Activated naive CD8-positive, alpha-beta T cell (primary cell): ENCODE measurements around the gene MICALL2.

Experiments
- H3K27ac Mint-ChIP-seq: one replicate; pipeline ENCODE4 v1.8.0; 2021; ENCODE audit warnings: mixed read lengths
- H3K27me3 Mint-ChIP-seq: one replicate; pipeline ENCODE4 v1.8.0; 2021; ENCODE audit warnings: mixed read lengths
- H3K36me3 Mint-ChIP-seq: one replicate; pipeline ENCODE4 v1.8.0; 2021; ENCODE audit warnings: mixed read lengths
- H3K4me1 Mint-ChIP-seq: one replicate; pipeline ENCODE4 v1.8.0; 2021; ENCODE audit warnings: low read depth, mixed read lengths
- H3K4me3 Mint-ChIP-seq: one replicate; pipeline ENCODE4 v1.8.0; 2021; ENCODE audit warnings: mild to moderate bottlenecking, mixed read lengths
- H3K9me3 Mint-ChIP-seq: one replicate; pipeline ENCODE4 v1.8.0; 2021; ENCODE audit warnings: low read depth, mixed read lengths

The MICALL2 gene

DNA sequence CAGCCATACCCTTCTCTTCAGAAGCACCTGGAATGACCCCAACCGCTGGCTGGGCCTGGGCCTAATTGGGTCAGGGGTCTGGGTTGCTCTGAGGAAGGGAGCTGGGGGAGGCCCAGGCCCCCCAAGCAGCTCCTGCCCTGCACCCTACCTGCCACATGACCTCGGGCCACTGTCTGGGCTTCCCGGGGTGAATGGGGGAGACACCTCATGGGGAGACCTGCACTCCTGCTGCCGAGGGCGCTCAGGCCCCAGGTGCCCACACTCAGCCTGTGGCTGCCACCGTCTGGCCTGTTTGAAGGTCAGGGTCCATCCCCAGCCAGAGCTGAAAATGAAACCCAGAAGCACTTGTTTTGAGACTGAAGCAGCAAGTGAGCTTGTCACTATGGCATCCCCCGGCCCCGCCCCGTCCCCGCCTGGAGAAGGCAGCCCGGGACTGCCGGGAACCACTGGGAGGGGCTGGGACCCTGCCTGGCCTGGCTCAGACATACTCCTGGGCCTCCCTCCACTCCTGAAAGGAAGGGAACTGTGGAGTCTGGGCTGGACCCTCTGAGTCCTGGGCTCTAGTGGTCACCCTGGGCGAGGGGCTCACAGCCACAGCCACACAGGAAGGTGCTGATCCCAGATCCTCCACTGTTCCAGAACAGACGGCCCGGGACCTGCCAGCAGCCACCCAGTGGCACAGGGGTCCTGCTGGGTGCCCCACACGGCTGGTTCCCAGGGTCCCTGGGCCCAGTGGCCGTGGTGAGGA lies 7.4 kb upstream of the MICALL2 start:
- Mint-ChIP-seq H3K9me3 (no peaks in the 10 kb centered on the region), H3K27me3 (no peaks in the 10 kb centered on the region), H3K36me3 (no peaks in the 10 kb centered on the region), H3K4me3 (no peak overlapping the region), H3K27ac (no peak overlapping the region), H3K4me1 (peaks cover 4% of the 10 kb centered on the region)

DNA sequence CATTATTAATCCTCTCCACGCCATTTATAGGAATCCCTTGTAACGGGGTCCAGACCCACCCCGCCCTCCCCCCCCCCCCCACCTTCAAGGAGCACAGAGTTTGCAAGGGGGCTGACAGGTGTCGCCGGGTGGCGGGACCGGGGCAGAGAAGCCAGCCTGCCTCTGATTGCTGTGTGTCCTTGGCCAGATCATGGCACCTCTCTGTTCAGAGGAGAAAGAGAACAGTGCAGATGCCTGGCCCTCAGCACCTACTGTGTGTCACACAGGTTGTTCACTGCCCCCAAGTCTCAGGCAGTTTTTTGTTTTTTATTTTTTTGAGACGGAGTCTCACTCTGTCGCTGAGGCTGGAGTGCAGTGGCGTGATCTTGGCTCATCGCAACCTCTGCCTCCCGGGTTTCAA lies 5.4 kb upstream of the MICALL2 start:
- Mint-ChIP-seq H3K4me3 (no peak overlapping the region), H3K27ac (no peak overlapping the region), H3K9me3 (no peaks in the 10 kb centered on the region), H3K36me3 (no peaks in the 10 kb centered on the region), H3K27me3 (no peaks in the 10 kb centered on the region), H3K4me1 (peaks cover 12% of the 10 kb centered on the region)

DNA sequence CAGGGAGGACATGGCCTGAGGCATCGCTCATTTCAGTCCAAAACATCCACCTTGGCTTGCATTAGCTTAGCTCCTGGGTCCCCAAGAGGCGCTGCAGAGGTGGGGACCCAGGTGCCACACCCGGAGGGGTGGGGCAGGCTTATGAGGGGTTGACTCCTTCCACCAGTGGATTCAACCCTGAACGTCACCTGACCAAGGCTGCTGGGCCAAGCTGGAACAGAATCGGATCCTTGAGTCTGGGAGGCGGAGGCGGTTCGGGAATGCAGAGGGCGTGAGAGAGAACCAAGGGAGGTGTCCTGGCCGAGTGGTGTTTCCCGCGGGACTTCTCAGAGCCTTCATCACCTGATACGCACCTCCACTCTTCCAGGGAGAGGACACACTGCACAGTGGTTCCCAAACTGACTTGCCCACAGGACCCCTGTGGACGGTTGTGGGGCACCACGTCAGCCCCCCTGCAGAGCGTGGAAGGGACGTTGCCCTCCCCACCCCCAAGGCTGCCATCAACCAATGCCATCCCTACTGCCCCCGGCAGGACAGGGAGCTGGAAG lies 4.5 kb upstream of the MICALL2 start:
- Mint-ChIP-seq H3K4me3 (no peak overlapping the region), H3K4me1 (peaks cover 12% of the 10 kb centered on the region), H3K27ac (no peak overlapping the region), H3K27me3 (no peaks in the 10 kb centered on the region), H3K9me3 (no peaks in the 10 kb centered on the region), H3K36me3 (no peaks in the 10 kb centered on the region)

DNA sequence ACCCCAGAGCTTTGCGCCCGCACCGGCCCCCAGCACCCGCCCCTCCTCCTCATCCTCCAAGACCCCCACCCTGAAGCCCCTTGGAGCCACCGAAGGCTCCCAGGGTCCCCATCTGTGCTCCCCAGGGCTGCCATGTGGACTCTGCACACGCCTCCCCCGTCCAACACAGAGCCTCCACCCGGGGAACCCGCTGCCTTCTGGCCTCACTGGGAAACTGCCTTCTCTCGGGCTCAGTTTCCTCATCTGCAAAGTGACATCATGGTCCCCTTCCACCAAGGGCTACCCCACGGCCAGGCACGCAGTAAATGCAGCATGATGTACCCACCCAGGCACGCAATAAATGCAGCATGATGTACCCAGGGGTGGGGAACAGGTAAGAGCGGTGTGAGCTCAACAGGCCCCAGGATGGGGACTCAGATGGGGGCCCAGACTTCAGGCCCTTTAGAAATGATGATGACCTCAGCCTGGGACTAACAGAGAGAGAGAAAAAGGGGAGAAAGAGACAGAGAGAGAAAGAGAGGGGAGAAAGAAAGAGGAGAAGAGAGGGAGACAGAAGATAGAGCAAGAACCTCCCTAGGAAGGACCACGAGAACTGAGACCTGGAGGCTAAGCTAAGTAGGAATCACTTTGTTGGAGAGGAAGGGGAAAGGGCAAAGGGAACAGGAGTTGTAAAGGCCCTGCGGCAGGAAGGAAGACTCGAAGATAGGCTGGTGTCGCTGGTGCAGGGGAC lies 2.5 kb upstream of the MICALL2 start:
- H3K27ac Mint-ChIP-seq: peak overlapping the region; percentile 41
- H3K27me3 Mint-ChIP-seq: no peaks in the 10 kb centered on the region
- H3K4me1 Mint-ChIP-seq: peaks cover 17% of the 10 kb centered on the region
- H3K36me3 Mint-ChIP-seq: no peaks in the 10 kb centered on the region
- no peaks in the 10 kb centered on the region for H3K9me3 Mint-ChIP-seq
- H3K4me3 Mint-ChIP-seq: peak overlapping the region; percentile 20

DNA sequence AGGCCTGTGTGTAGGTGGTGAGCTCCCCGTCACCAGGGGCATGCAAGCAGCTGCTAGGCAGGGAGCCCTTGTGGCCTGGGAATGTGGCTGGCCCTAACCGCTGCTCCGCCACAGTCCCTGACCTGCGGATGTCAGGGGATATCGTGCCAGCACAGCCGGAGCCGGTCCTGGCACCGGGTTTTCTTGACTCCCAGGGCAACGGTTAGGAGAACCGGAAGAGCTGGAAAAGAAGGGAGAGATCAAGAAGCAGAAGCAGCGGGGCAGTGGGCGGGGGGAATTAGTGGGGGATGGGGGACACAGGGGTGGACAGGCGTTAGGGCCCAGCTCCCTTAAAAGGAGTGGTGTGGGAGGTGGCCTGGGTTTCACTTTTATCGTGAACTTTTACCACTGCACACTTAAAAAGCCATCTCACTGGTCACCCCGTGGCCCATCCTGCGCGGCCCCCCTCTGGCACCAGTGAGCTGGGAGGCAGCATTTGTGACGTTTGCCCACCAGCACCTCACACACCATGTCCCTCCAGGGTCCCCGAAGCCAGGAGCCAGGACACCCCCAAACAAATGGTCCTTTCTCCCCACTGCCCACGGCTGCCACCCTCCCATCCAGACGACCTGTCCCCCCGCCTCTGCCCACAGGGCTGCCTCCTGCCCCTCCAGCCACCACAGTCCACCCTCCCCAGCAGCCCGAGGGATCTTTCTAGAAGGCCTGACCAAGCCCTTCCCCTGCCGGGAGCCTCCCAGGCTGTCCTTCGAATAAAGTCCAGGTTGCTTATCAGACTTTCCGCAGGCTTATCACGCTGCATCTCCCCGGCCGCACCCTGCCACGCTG lies 1.8 kb upstream of the MICALL2 start:
- no peaks in the 10 kb centered on the region for H3K9me3 Mint-ChIP-seq
- no peaks in the 10 kb centered on the region for H3K36me3 Mint-ChIP-seq
- H3K4me3 Mint-ChIP-seq: no peak overlapping the region
- peaks cover 17% of the 10 kb centered on the region for H3K4me1 Mint-ChIP-seq
- H3K27me3 Mint-ChIP-seq: no peaks in the 10 kb centered on the region
- H3K27ac Mint-ChIP-seq: no peak overlapping the region

DNA sequence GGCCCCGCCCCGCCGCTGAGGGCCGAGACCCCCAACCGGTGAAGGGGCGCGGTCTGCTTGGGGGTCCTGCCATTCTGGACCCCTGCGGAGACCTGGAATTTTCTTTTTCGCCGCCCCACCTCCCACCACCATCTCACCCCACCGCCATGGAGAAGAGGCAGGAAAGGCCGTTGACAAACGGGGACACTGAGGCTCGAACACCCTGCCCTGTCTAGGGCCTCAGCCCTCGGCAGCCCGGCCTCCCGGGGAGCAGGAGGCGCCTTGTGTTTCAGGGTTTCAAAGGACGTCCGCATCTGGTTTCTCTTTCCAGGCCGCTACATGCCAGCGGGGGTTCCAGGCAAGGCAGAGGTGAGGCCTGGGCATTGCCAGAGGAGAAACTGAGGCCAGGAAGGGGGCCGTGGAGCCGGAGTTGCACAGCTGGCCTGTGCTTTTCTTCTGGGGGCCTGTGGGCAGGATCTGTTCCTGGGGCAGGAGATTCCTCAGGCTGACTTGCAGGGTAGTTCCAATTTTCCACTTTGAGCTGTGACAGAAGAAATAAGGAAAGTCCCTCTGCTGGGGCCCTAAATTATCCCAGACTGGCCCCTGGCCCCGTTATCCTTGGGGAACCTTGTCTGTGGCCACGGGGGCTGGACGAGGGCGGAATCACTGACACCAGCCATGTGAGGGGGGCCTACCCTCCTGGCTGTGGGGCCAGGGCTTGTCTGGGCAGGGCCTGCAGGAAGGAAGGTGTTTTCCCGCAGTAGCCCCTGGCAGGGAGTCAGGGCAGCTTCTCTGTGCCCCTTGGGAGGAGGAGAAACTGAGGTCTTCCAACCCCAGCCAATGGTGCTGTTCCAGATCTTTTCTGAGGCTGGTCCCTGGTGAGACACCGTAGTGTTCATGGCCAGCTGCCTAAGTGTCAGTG lies 900 bp upstream of the MICALL2 start:
- H3K27ac Mint-ChIP-seq: no peak overlapping the region
- no peaks in the 10 kb centered on the region for H3K9me3 Mint-ChIP-seq
- peaks cover 17% of the 10 kb centered on the region for H3K4me1 Mint-ChIP-seq
- no peaks in the 10 kb centered on the region for H3K27me3 Mint-ChIP-seq
- peak overlapping the region; percentile 63 for H3K4me3 Mint-ChIP-seq
- H3K36me3 Mint-ChIP-seq: no peaks in the 10 kb centered on the region

DNA sequence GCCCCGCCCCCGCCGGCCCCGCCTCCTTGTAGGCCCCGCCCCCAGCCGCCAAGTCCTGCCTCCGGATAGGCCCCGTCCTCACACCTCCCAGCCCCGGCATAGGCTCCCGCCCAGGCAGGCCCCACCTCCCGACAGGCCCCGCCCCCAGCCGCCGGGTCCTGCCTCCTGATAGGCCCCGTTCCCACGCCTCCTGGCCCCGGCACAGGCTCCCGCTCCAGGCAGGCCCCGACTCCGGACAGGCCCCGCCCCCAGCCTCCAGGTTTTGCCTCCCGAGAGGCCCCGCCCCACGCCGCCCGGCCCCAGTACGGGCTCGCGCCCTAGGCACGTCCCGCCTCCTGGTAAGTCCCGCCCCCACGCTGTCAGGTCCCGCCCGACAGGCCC lies 232 bp upstream of the MICALL2 start:
- Mint-ChIP-seq H3K9me3 (no peaks in the 10 kb centered on the region), H3K4me3 (peak overlapping the region; percentile 62), H3K27me3 (no peaks in the 10 kb centered on the region), H3K4me1 (peaks cover 17% of the 10 kb centered on the region), H3K36me3 (no peaks in the 10 kb centered on the region), H3K27ac (no peak overlapping the region)

DNA sequence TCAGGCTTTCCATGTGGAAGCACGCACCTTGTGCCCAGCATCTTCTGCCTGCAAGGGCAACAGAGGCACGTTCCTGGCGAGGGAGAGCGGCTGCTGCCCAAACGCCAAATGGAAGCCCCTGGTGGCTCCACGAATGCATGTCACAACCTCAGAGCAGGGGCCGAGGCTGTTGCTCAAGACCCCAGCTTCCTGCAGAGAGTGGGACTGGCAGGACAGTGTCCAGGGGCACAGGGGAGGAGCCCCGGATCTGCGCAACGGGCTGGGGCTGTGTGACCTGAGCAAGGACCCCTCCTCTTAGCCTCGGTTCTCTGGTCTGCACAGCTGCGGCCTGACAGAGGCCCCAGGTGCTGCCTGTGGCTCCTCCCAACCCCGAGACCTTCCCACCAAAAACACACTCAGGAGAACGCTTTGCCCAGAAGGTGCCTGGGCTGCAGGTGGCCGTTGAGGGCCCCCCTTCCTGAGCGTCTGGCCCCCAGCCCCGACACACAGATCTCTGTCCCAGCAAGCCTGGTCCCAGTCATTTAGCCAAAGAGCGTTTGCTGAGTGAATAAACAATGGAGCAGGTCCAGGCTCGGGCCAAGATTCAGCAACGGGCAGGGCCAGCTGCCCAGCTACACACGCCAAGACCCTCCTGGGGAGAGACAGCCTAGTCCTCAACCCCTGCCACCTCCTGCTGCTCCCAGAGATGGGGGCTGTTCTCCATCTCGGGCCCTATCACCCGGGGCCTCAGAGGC lies 1.2 kb downstream of the MICALL2 start:
- peaks cover 17% of the 10 kb centered on the region for H3K4me1 Mint-ChIP-seq
- no peaks in the 10 kb centered on the region for H3K27me3 Mint-ChIP-seq
- H3K27ac Mint-ChIP-seq: no peak overlapping the region
- no peaks in the 10 kb centered on the region for H3K36me3 Mint-ChIP-seq
- peak overlapping the region; percentile 74 for H3K4me3 Mint-ChIP-seq
- no peaks in the 10 kb centered on the region for H3K9me3 Mint-ChIP-seq

DNA sequence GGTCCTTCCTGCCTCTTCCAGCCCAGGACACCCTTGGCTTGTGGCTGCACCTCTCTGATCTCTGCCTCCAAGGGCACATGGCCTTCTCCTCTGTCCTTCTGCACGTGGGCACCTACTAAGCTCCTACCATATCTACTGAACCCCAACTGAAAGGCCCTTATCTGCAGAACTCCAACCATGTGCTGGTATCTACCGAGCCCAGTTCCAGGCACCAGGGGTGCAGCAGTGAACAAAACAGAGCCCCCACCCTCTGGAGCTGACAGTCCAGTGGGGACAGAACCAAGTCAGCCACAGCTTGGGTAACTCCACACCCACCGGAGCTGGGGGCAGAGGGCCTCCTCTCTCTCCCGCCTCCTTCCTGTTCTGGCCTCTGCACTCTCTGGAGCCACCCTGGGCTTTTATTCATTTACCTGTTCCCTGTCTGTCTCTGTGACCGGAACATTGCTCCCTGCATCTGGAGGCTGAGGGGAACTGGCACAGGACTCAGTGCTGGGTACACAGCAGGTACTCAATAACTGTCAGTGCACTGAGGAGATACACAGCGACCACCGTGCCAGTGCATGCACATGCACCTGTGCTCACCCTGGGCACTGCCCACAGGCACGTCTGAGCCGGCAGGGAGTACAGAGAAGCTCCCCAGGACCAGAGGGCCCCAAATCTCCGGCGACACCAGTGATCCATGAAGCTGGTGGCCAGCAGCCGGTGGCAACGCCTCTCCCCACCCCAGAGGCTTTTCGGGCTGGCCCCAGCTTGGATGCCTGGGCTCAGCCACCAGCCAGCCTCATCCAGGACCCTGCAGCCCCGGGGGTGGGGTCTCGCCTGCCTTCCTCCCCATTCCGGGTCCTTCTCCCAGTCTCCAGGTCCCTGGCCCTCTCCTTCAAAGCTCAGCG lies 2.0 kb downstream of the MICALL2 start:
- Mint-ChIP-seq H3K36me3 (no peaks in the 10 kb centered on the region), H3K27me3 (no peaks in the 10 kb centered on the region), H3K9me3 (no peaks in the 10 kb centered on the region), H3K4me3 (peak overlapping the region; percentile 17), H3K4me1 (peaks cover 17% of the 10 kb centered on the region), H3K27ac (no peak overlapping the region)

DNA sequence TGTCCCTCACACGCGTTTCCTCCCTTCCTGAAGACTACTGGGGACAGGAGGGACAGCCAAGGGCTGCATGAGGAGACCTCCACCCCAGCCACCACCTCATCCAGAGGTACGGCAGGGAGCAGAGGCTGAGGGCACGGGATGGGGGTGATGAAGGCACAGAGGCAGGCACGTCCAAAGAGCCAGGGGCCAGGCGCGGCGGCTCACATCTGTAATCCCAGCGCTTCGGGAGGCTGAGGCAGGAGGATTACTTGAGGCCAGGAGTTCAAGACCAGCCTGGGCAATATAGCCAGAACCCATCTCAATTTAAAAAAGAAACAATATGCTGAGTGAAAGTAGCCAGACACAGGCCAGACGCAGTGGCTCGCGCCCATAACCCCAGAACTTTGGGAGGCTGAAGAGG lies 3.3 kb downstream of the MICALL2 start:
- no peak overlapping the region for H3K27ac Mint-ChIP-seq
- no peaks in the 10 kb centered on the region for H3K36me3 Mint-ChIP-seq
- H3K4me1 Mint-ChIP-seq: peaks cover 12% of the 10 kb centered on the region
- no peaks in the 10 kb centered on the region for H3K27me3 Mint-ChIP-seq
- no peaks in the 10 kb centered on the region for H3K9me3 Mint-ChIP-seq
- H3K4me3 Mint-ChIP-seq: no peak overlapping the region

DNA sequence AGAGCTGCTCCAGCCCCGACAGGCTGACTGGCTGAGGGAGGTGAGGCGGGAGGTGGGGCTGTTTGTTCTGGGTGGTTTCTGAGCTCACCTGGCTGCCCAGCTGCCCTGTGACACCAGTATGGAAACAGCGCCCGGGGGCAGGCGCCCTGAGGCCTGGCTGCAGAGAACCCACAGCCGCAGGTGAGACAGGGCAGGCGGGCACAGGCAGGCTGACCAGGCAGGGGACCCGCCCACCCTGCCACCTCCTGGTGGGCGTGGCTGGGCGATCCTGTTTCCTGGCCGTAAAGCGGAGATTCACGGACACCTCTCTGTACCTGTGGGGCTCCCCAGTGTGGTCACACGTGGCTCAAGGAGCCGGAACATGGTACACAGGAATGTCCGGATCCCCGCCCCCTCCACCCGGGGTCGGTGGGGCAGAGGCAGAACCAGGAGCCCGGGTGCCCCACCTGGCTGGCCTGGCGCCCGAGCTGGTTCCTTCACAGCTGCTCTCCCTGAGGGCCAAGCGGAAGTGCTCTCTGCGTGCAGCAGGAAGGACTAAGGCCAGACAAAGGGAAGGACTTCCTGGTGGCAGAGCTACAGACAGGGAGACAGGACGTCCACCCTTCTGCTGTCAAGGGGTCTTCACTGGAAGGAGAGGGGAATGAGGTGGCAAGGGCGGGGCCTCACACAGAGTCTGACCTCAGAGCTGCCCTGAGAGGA lies 3.9 kb downstream of the MICALL2 start:
- H3K4me3 Mint-ChIP-seq: no peak overlapping the region
- no peaks in the 10 kb centered on the region for H3K36me3 Mint-ChIP-seq

DNA sequence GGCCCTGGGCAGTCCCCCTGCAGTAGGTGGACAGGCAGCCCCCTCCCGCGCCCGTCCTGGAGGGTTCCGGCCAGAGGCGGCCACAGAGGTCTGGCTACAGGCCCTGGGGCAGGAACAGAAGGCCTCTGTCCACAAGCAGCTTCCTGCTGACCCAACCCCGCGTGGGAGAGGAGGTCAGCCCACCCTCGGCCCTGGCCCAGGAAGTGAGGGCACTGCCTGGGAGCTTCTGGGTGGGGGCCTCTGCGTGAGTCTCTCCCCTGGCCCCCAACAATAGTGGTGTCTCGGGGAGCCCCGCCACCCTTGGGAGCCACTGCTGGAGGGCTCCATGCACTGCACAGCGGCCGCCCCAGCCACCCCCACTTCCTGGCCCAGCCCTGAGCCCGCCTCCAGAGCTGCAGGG lies 4.7 kb downstream of the MICALL2 start:
- Mint-ChIP-seq H3K27ac (no peak overlapping the region), H3K36me3 (no peaks in the 10 kb centered on the region), H3K4me1 (peaks cover 5% of the 10 kb centered on the region), H3K4me3 (no peak overlapping the region), H3K9me3 (no peaks in the 10 kb centered on the region), H3K27me3 (no peaks in the 10 kb centered on the region)

More for the DNA sequence above, 3.9 kb downstream of the MICALL2 start:
- no peaks in the 10 kb centered on the region for H3K9me3 Mint-ChIP-seq
- H3K27me3 Mint-ChIP-seq: no peaks in the 10 kb centered on the region
- peaks cover 9% of the 10 kb centered on the region for H3K4me1 Mint-ChIP-seq
- H3K27ac Mint-ChIP-seq: no peak overlapping the region
